WTC11 (cell line): ENCODE measurements around the gene CLHC1. TPM values are rescaled to one million over a fixed set of nuclear protein-coding genes. Genes with fewer than 3 reads are reported as not detected.
"Not testable (repeated sequence)": the region's sequence is repeated elsewhere in the genome, so short reads cannot be mapped to it uniquely, and the experiment has no call there.

Experiments used
- ATAC-seq: fragments of 200-7000 bp; cut with Tn5 transposase; 2 replicates; pipeline ENCODE4 v1.10.0; 2021; ENCODE audit warnings: mild to moderate bottlenecking, moderate library complexity
- CTCF ChIA-PET: fragments of 300-600 bp; sonication (Branson Sonifier 250); formaldehyde crosslinking; loops from one replicate; lab custom pipeline; 2021; ENCODE audit warnings: antibody characterized with exemption; lab: Charles Lee
- POLR2A ChIA-PET: fragments of 350-600 bp; sonication (Branson Sonifier 250); formaldehyde crosslinking; loops from one replicate; lab custom pipeline; 2021; ENCODE audit warnings: antibody characterized with exemption; lab: Charles Lee
- DNase-seq: peaks from one replicate; pipeline ENCODE4 v3.0.0; 2021; ENCODE audit warnings: low spot score
- H3K27ac Mint-ChIP-seq: 2 replicates; pipeline ENCODE4 v1.8.0; 2021; ENCODE audit warnings: mixed read lengths
- H3K27me3 Mint-ChIP-seq: 2 replicates; pipeline ENCODE4 v1.8.0; 2021; ENCODE audit warnings: low read depth, mild to moderate bottlenecking, moderate library complexity, mixed read lengths
- H3K36me3 Mint-ChIP-seq: 2 replicates; pipeline ENCODE4 v1.8.0; 2021; ENCODE audit warnings: mixed read lengths
- H3K4me1 Mint-ChIP-seq: 2 replicates; pipeline ENCODE4 v1.8.0; 2022; ENCODE audit warnings: mixed read lengths
- H3K4me3 Mint-ChIP-seq: 2 replicates; pipeline ENCODE4 v1.8.0; 2021; ENCODE audit warnings: mild to moderate bottlenecking, moderate library complexity, mixed read lengths
- H3K9me3 Mint-ChIP-seq: 2 replicates; pipeline ENCODE4 v1.8.0; 2021; ENCODE audit warnings: mixed read lengths
- CREM ChIP-seq: sonication (generic); formaldehyde crosslinking; IDR thresholded peaks from 2 replicates; pipeline ENCODE4 v1.8.1; 2022; ENCODE audit warnings: mild to moderate bottlenecking, missing genetic modification reagents, moderate library complexity
- E2F1 ChIP-seq: sonication (generic); formaldehyde crosslinking; IDR thresholded peaks from 2 replicates; pipeline ENCODE4 v1.8.0; 2022; ENCODE audit warnings: mild to moderate bottlenecking, missing genetic modification reagents
- GABPB1 ChIP-seq: sonication (generic); formaldehyde crosslinking; IDR thresholded peaks from 2 replicates; pipeline ENCODE4 v1.8.1; 2023; ENCODE audit warnings: mild to moderate bottlenecking, missing genetic modification reagents
- JAZF1 ChIP-seq: fragments of 250-450 bp; sonication (Bioruptor Pico); IDR thresholded peaks from 2 replicates; pipeline ENCODE4 v1.9.0; 2021; ENCODE audit warnings: moderate library complexity, mild to moderate bottlenecking, inconsistent platforms
- SMAD3 ChIP-seq: sonication (generic); formaldehyde crosslinking; IDR thresholded peaks from 2 replicates; pipeline ENCODE4 v1.8.0; 2022; ENCODE audit warnings: missing genetic modification reagents, mild to moderate bottlenecking, borderline replicate concordance
- TEAD1 ChIP-seq: sonication (generic); formaldehyde crosslinking; IDR thresholded peaks from 2 replicates; pipeline ENCODE4 v1.8.0; 2022; ENCODE audit warnings: mild to moderate bottlenecking, missing genetic modification reagents
- TEAD4 ChIP-seq: sonication (generic); formaldehyde crosslinking; IDR thresholded peaks from 2 replicates; pipeline ENCODE4 v1.8.0; 2022; ENCODE audit warnings: mild to moderate bottlenecking, missing genetic modification reagents
- USF1 ChIP-seq: sonication (generic); formaldehyde crosslinking; IDR thresholded peaks from 2 replicates; pipeline ENCODE4 v1.8.0; 2022; ENCODE audit warnings: mild to moderate bottlenecking, missing genetic modification reagents
- total RNA-seq: library from RNA; stranded (reverse); gene quantifications from 3 replicates; pipeline ENCODE4 v1.2.3, GENCODE V29; 2021
- TF ChIP-seq, protein P1 (sequence below): fragments of 250-450 bp; sonication (Bioruptor Pico); IDR thresholded peaks from 2 replicates; pipeline ENCODE4 v1.9.0; 2021; ENCODE audit warnings: mild to moderate bottlenecking, borderline replicate concordance
- TF ChIP-seq, protein P2 (sequence below): sonication (generic); formaldehyde crosslinking; IDR thresholded peaks from 2 replicates; pipeline ENCODE4 v1.8.1; 2023; ENCODE audit warnings: mild to moderate bottlenecking, missing genetic modification reagents, borderline replicate concordance
- TF ChIP-seq, protein P3 (sequence below): sonication (generic); formaldehyde crosslinking; IDR thresholded peaks from 2 replicates; pipeline ENCODE4 v1.8.0; 2023; ENCODE audit warnings: mild to moderate bottlenecking, missing genetic modification reagents

Gene CLHC1
- total RNA-seq, 1 experiment from 2014 or later = 7.5 TPM

DNA sequence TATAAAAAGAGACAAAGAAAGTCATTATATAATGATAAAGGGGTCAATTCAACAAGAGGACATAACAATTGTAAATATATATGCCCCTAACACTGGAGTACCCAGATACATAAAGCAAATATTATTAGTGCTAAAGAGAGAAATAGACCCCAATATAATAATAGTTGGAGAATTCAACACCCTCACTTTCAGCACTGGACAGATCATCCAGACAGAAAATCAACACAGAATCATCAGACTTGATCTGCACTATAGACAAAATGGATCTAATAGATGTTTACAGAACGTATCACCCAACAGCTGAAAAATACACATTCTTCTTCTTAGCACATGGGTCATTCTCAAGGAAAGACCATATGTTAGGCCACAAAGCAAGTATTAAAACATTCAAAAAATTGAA lies 31.7 kb downstream of the CLHC1 start (continued):
- TF ChIP-seq, protein P1, sequence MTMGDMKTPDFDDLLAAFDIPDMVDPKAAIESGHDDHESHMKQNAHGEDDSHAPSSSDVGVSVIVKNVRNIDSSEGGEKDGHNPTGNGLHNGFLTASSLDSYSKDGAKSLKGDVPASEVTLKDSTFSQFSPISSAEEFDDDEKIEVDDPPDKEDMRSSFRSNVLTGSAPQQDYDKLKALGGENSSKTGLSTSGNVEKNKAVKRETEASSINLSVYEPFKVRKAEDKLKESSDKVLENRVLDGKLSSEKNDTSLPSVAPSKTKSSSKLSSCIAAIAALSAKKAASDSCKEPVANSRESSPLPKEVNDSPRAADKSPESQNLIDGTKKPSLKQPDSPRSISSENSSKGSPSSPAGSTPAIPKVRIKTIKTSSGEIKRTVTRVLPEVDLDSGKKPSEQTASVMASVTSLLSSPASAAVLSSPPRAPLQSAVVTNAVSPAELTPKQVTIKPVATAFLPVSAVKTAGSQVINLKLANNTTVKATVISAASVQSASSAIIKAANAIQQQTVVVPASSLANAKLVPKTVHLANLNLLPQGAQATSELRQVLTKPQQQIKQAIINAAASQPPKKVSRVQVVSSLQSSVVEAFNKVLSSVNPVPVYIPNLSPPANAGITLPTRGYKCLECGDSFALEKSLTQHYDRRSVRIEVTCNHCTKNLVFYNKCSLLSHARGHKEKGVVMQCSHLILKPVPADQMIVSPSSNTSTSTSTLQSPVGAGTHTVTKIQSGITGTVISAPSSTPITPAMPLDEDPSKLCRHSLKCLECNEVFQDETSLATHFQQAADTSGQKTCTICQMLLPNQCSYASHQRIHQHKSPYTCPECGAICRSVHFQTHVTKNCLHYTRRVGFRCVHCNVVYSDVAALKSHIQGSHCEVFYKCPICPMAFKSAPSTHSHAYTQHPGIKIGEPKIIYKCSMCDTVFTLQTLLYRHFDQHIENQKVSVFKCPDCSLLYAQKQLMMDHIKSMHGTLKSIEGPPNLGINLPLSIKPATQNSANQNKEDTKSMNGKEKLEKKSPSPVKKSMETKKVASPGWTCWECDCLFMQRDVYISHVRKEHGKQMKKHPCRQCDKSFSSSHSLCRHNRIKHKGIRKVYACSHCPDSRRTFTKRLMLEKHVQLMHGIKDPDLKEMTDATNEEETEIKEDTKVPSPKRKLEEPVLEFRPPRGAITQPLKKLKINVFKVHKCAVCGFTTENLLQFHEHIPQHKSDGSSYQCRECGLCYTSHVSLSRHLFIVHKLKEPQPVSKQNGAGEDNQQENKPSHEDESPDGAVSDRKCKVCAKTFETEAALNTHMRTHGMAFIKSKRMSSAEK (CRISPR knock-in tag) = no peak
- TF ChIP-seq USF1 (CRISPR knock-in tag) = no peak

GRCh38 chr2:55196526-55196925 lies 35.6 kb downstream of the CLHC1 start:
- Mint-ChIP-seq H3K36me3 (peaks cover 31% of the 10 kb centered on the region), H3K4me3 (no peak overlapping the region), H3K9me3 (peaks cover 25% of the 10 kb centered on the region), H3K4me1 (no peaks in the 10 kb centered on the region), H3K27me3 (no peaks in the 10 kb centered on the region), H3K27ac (no peak overlapping the region)
- no peak for TF ChIP-seq TEAD4 (CRISPR knock-in tag)
- TF ChIP-seq, protein P1 (CRISPR knock-in tag) = no peak
- TF ChIP-seq TEAD1 (CRISPR knock-in tag) = no peak
- TF ChIP-seq CREM (CRISPR knock-in tag) = no peak
- TF ChIP-seq, protein P2, sequence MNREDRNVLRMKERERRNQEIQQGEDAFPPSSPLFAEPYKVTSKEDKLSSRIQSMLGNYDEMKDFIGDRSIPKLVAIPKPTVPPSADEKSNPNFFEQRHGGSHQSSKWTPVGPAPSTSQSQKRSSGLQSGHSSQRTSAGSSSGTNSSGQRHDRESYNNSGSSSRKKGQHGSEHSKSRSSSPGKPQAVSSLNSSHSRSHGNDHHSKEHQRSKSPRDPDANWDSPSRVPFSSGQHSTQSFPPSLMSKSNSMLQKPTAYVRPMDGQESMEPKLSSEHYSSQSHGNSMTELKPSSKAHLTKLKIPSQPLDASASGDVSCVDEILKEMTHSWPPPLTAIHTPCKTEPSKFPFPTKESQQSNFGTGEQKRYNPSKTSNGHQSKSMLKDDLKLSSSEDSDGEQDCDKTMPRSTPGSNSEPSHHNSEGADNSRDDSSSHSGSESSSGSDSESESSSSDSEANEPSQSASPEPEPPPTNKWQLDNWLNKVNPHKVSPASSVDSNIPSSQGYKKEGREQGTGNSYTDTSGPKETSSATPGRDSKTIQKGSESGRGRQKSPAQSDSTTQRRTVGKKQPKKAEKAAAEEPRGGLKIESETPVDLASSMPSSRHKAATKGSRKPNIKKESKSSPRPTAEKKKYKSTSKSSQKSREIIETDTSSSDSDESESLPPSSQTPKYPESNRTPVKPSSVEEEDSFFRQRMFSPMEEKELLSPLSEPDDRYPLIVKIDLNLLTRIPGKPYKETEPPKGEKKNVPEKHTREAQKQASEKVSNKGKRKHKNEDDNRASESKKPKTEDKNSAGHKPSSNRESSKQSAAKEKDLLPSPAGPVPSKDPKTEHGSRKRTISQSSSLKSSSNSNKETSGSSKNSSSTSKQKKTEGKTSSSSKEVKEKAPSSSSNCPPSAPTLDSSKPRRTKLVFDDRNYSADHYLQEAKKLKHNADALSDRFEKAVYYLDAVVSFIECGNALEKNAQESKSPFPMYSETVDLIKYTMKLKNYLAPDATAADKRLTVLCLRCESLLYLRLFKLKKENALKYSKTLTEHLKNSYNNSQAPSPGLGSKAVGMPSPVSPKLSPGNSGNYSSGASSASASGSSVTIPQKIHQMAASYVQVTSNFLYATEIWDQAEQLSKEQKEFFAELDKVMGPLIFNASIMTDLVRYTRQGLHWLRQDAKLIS = no peak
- TF ChIP-seq SMAD3 (CRISPR knock-in tag) = no peak
- TF ChIP-seq E2F1 (CRISPR knock-in tag) = no peak
- no peak for TF ChIP-seq JAZF1
- TF ChIP-seq, protein P3, sequence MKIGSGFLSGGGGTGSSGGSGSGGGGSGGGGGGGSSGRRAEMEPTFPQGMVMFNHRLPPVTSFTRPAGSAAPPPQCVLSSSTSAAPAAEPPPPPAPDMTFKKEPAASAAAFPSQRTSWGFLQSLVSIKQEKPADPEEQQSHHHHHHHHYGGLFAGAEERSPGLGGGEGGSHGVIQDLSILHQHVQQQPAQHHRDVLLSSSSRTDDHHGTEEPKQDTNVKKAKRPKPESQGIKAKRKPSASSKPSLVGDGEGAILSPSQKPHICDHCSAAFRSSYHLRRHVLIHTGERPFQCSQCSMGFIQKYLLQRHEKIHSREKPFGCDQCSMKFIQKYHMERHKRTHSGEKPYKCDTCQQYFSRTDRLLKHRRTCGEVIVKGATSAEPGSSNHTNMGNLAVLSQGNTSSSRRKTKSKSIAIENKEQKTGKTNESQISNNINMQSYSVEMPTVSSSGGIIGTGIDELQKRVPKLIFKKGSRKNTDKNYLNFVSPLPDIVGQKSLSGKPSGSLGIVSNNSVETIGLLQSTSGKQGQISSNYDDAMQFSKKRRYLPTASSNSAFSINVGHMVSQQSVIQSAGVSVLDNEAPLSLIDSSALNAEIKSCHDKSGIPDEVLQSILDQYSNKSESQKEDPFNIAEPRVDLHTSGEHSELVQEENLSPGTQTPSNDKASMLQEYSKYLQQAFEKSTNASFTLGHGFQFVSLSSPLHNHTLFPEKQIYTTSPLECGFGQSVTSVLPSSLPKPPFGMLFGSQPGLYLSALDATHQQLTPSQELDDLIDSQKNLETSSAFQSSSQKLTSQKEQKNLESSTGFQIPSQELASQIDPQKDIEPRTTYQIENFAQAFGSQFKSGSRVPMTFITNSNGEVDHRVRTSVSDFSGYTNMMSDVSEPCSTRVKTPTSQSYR (CRISPR knock-in tag) = no peak
- no peak for TF ChIP-seq GABPB1 (CRISPR knock-in tag)
- no peak for ATAC-seq
- ChIA-PET CTCF (no interaction called here), POLR2A (no interaction called here)
- DNase-seq = no peak

DNA sequence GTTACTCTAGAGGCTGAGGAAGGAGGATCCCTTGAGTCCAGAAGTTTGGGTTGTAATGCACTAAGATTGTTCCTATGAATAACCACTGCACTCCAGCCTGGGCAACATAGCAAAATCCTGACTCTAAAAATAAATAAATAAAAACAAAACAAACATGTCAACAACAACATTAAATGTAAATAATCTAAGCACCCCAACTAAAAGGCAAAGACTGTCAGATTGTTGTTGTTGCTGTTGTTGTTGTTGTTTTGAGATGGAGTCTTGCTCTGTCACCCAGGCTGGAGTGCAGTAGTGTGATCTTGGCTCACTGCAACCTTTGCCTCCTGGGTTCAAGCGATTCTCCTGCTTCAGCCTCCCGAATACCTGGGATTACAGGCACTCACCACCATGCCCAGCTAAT lies 40.2 kb downstream of the CLHC1 start:
- H3K9me3 Mint-ChIP-seq, H3K4me1 Mint-ChIP-seq, H3K36me3 Mint-ChIP-seq, H3K4me3 Mint-ChIP-seq, CTCF ChIA-PET, H3K27me3 Mint-ChIP-seq, POLR2A ChIA-PET, DNase-seq, H3K27ac Mint-ChIP-seq, ATAC-seq: not testable (repeated sequence)

DNA sequence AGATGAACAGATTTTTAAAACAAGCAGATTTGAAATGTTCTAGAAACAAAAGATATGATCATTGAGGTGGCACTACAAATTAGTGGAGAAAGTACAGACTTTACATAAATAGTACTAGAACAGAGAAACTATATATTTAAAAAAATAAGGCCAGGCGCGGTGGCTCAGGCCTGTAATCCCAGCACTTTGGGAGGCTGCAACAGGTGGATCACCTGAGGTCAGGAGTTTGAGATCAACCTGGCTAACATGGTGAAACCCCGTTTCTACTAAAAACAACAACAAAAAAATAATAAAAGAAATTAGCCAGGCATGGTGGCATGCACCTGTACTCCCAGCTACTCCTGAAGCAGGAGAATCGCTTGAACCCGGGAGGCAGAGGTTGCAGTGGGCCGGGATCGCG lies 45.3 kb downstream of the CLHC1 start:
- H3K27me3 Mint-ChIP-seq, DNase-seq, H3K4me1 Mint-ChIP-seq, H3K27ac Mint-ChIP-seq, H3K9me3 Mint-ChIP-seq, CTCF ChIA-PET, ATAC-seq, H3K36me3 Mint-ChIP-seq, H3K4me3 Mint-ChIP-seq: not testable (repeated sequence)
- POLR2A ChIA-PET = interaction anchor here (0.6 kb wide), 1 partner anchor 10 kb away, joined by 3 read pairs; no protein-coding TSS in a partner anchor
